BE2C (cell line): ENCODE results near the gene CRTC1. TPM values are rescaled to one million over a fixed set of nuclear protein-coding genes. Genes with fewer than 3 reads are reported as not detected.

ENCODE experiments used
- DNase-seq: peaks from one replicate; pipeline ENCODE4 v3.0.0-alpha.2; 2020
- H3K27me3 ChIP-seq: fragments of 250-450 bp; sonication (Bioruptor Pico); 2 replicates; pipeline ENCODE4 v1.5.1; 2020; ENCODE audit warnings: mild to moderate bottlenecking
- H3K36me3 ChIP-seq: fragments of 250-450 bp; sonication (Bioruptor Pico); 2 replicates; pipeline ENCODE4 v1.5.1; 2020; ENCODE audit warnings: mild to moderate bottlenecking
- H3K4me1 ChIP-seq: fragments of 250-450 bp; sonication (Bioruptor Pico); 2 replicates; pipeline ENCODE4 v1.5.1; 2020
- H3K4me3 ChIP-seq: 2 replicates; pipeline ENCODE4 v1.5.1; 2011; ENCODE audit warnings: low read depth, low read length
- H3K9me3 ChIP-seq: fragments of 250-450 bp; sonication (Bioruptor Pico); 2 replicates; pipeline ENCODE4 v1.5.1; 2020
- CTCF ChIP-seq: IDR thresholded peaks from 2 replicates; pipeline ENCODE4 v1.5.1; 2012; ENCODE audit warnings: mild to moderate bottlenecking, low read depth, low read length
- polyA plus RNA-seq: library from polyadenylated mRNA; unstranded; fragments of >200 nt; gene quantifications from one replicate; pipeline ENCODE4 v1.2.1, GENCODE V29; 2012; ENCODE audit warnings: low read depth, missing spikeins; ENCODE audit not compliant: insufficient read length, insufficient read depth

CRTC1 gene
- polyA plus RNA-seq, result 23.7 TPM

- no peaks in the 10 kb centered on the region for H3K27me3 ChIP-seq
- peak; percentile 94 for DNase-seq
- H3K9me3 ChIP-seq, result no peaks in the 10 kb centered on the region
- TF ChIP-seq CTCF, result no peak
- H3K36me3 ChIP-seq, result no peaks in the 10 kb centered on the region
- no peaks in the 10 kb centered on the region for H3K4me1 ChIP-seq
- peak within 1 kb of the TSS; percentile 64 for H3K4me3 ChIP-seq
Measured at GRCh38 chr19:18683109-18683957, at the start of gene CRTC1. Gene CRTC1 (plus strand): TSS chr19:18683680. CDS start chr19:18683703, 23 bp downstream.

- TF ChIP-seq CTCF, result no peak
- DNase-seq, result no peak
- Histone ChIP-seq H3K4me1 (no peaks in the 10 kb centered on the region), H3K4me3 (no peak overlapping the region), H3K36me3 (no peaks in the 10 kb centered on the region), H3K27me3 (no peaks in the 10 kb centered on the region), H3K9me3 (no peaks in the 10 kb centered on the region)
Measured at GRCh38 chr19:18634612-18635297, 48.7 kb upstream of the CRTC1 start.

- Histone ChIP-seq H3K4me1 (no peaks in the 10 kb centered on the region), H3K27me3 (no peaks in the 10 kb centered on the region), H3K9me3 (no peaks in the 10 kb centered on the region), H3K36me3 (no peaks in the 10 kb centered on the region), H3K4me3 (no peak overlapping the region)
- no peak for TF ChIP-seq CTCF
- DNase-seq, result no peak
Measured at GRCh38 chr19:18635831-18636182, 47.7 kb upstream of the CRTC1 start.

GRCh38 chr19:18636183-18636968 is 47.1 kb upstream of the CRTC1 start:
- H3K27me3 ChIP-seq, result no peaks in the 10 kb centered on the region
- no peaks in the 10 kb centered on the region for H3K36me3 ChIP-seq
- no peak for TF ChIP-seq CTCF
- peak overlapping the region; percentile 79 for H3K4me3 ChIP-seq
- DNase-seq, result peak; percentile 99
- no peaks in the 10 kb centered on the region for H3K9me3 ChIP-seq
- no peaks in the 10 kb centered on the region for H3K4me1 ChIP-seq

GRCh38 chr19:18636969-18637629 is 46.4 kb upstream of the CRTC1 start, which contains the start of gene KLHL26:
Gene KLHL26 (plus strand): TSS chr19:18637028. CDS start chr19:18637055, 27 bp downstream.
- no peaks in the 10 kb centered on the region for H3K9me3 ChIP-seq
- H3K36me3 ChIP-seq, result no peaks in the 10 kb centered on the region
- H3K27me3 ChIP-seq, result no peaks in the 10 kb centered on the region
- TF ChIP-seq CTCF, result no peak
- H3K4me3 ChIP-seq, result peak within 1 kb of the TSS; percentile 79
- H3K4me1 ChIP-seq, result no peaks in the 10 kb centered on the region
- no peak for DNase-seq
